Pulmonary artery endothelial cell (primary cell): ENCODE measurements around the gene CD1E. TPM values are rescaled to one million over a fixed set of nuclear protein-coding genes. Genes with fewer than 3 reads are reported as not detected.
"Not testable (repeated sequence)": the region's sequence is repeated elsewhere in the genome, so short reads cannot be mapped to it uniquely, and the experiment has no call there.

ENCODE experiments used
- DNase-seq: peaks from one replicate; pipeline ENCODE4 v3.0.0-alpha.2; 2011; ENCODE audit warnings: low read depth, low spot score
- total RNA-seq: library from RNA; depleted of rRNA; stranded (reverse); fragments of >200 nt; gene quantifications from 2 replicates; pipeline ENCODE4 v1.2.3, GENCODE V29; 2014

Gene CD1E
- not detected in 2 replicates for total RNA-seq

GRCh38 chr1:158353303-158354075 lies at the start of gene CD1E:
Gene CD1E (plus strand): TSS chr1:158353894. CDS start chr1:158353989, 95 bp downstream.
- DNase-seq: no peak

- no peak for DNase-seq
Observed at GRCh38 chr1:158310623-158311022, 43.1 kb upstream of the CD1E start.

- no peak for DNase-seq
Observed at GRCh38 chr1:158311066-158311465, 42.6 kb upstream of the CD1E start.

- DNase-seq: no peak
Observed at GRCh38 chr1:158323866-158324265, 29.8 kb upstream of the CD1E start.

GRCh38 chr1:158324395-158324794 lies 29.3 kb upstream of the CD1E start:
- DNase-seq: no peak

- no peak for DNase-seq
Observed at GRCh38 chr1:158327481-158327880, 26.2 kb upstream of the CD1E start.

- no peak for DNase-seq
Observed at GRCh38 chr1:158328426-158328825, 25.3 kb upstream of the CD1E start.

- DNase-seq: no peak
Observed at GRCh38 chr1:158329300-158329699, 24.4 kb upstream of the CD1E start.

- no peak for DNase-seq
Observed at GRCh38 chr1:158329733-158330132, 24.0 kb upstream of the CD1E start.

- DNase-seq: no peak
Observed at GRCh38 chr1:158330391-158331105, 23.1 kb upstream of the CD1E start.

GRCh38 chr1:158331106-158331425 lies 22.6 kb upstream of the CD1E start:
- no peak for DNase-seq

GRCh38 chr1:158331481-158332150 lies 22.1 kb upstream of the CD1E start, which contains the start of gene CD1B:
Gene CD1B (minus strand): TSS chr1:158331531. CDS start chr1:158331423, 108 bp downstream.
- DNase-seq: no peak

GRCh38 chr1:158333405-158334155 lies 20.1 kb upstream of the CD1E start:
- no peak for DNase-seq

GRCh38 chr1:158334526-158335212 lies 19.0 kb upstream of the CD1E start:
- DNase-seq: no peak

- no peak for DNase-seq
Observed at GRCh38 chr1:158335213-158335532, 18.5 kb upstream of the CD1E start.

GRCh38 chr1:158336413-158336812 lies 17.3 kb upstream of the CD1E start:
- not testable (repeated sequence) for DNase-seq

GRCh38 chr1:158348946-158349345 lies 4.7 kb upstream of the CD1E start:
- not testable (repeated sequence) for DNase-seq

- no peak for DNase-seq
Observed at GRCh38 chr1:158354255-158354654, 561 bp downstream of the CD1E start.

- DNase-seq: no peak
Observed at GRCh38 chr1:158355773-158356285, 2.1 kb downstream of the CD1E start.

- DNase-seq: no peak
Observed at GRCh38 chr1:158356616-158357015, 2.9 kb downstream of the CD1E start.

GRCh38 chr1:158357441-158357840 lies 3.7 kb downstream of the CD1E start:
- no peak for DNase-seq
